Keratinocyte (primary cell): ENCODE results near the gene CILP2. TPM values are rescaled to one million over a fixed set of nuclear protein-coding genes. Genes with fewer than 3 reads are reported as not detected.
A peak's percentile ranks its signal among the peaks of the same experiment; 100 is the strongest.

Source experiments
- DNase-seq: peaks from one replicate; pipeline ENCODE4 v3.0.0-alpha.2; 2011; ENCODE audit warnings: low read depth, missing footprints, low spot score
- FAIRE-seq: peaks from 2 replicates; lab custom pipeline; 2011; peaks lifted over from hg19 to GRCh38; lab: Jason Lieb, UNC
- H2AFZ ChIP-seq: 2 replicates; pipeline ENCODE4 v1.6.0; 2012; ENCODE audit warnings: low read length, control low read depth, inconsistent platforms; ENCODE audit not compliant: control insufficient read depth
- H3K27ac ChIP-seq: 2 replicates; pipeline ENCODE4 v1.5.1; 2011; ENCODE audit warnings: low read length; ENCODE audit not compliant: control insufficient read depth, insufficient read depth
- H3K27me3 ChIP-seq: 3 replicates; pipeline ENCODE4 v1.6.0; 2011; ENCODE audit warnings: low read length; ENCODE audit not compliant: control insufficient read depth, insufficient read depth; ENCODE audit errors: extremely low read depth
- H3K36me3 ChIP-seq, 2 experiments: 2 replicates in 1 of 2; 3 replicates in 1 of 2; pipeline ENCODE4 v1.5.1; 2011; ENCODE audit warnings: low read length in 2 of 2, mild to moderate bottlenecking in 1 of 2; ENCODE audit not compliant: control insufficient read depth in 2 of 2, insufficient read depth in 2 of 2; ENCODE audit errors: extremely low read depth in 1 of 2
- H3K4me1 ChIP-seq: 3 replicates; pipeline ENCODE4 v1.5.1; 2011; ENCODE audit warnings: low read length; ENCODE audit not compliant: control insufficient read depth, insufficient read depth; ENCODE audit errors: extremely low read depth
- H3K4me2 ChIP-seq: 3 replicates; pipeline ENCODE4 v1.6.0; 2011; ENCODE audit warnings: low read depth, low read length; ENCODE audit not compliant: control insufficient read depth, insufficient read depth; ENCODE audit errors: extremely low read depth
- H3K4me3 ChIP-seq, 3 experiments: fragments of 200-600 bp in 1 of 3; sonication (generic) in 1 of 3; 2 replicates in 2 of 3; 3 replicates in 1 of 3; pipeline ENCODE4 v1.5.1; 2011 to 2016; ENCODE audit warnings: low read length in 3 of 3, mild to moderate bottlenecking in 3 of 3, control low read depth in 2 of 3, inconsistent platforms in 1 of 3, low read depth in 1 of 3, mixed read lengths in 1 of 3, mixed run types in 1 of 3, moderate library complexity in 1 of 3; ENCODE audit not compliant: control insufficient read depth in 2 of 3, insufficient read depth in 2 of 3; ENCODE audit errors: extremely low read depth in 1 of 3
- H3K79me2 ChIP-seq: 2 replicates; pipeline ENCODE4 v1.6.0; 2012; ENCODE audit warnings: low read length; ENCODE audit not compliant: control insufficient read depth, insufficient read depth
- H3K9ac ChIP-seq: 3 replicates; pipeline ENCODE4 v1.6.0; 2011; ENCODE audit warnings: low read length; ENCODE audit not compliant: control insufficient read depth, insufficient read depth; ENCODE audit errors: extremely low read depth
- H3K9me1 ChIP-seq: 3 replicates; pipeline ENCODE4 v1.6.0; 2011; ENCODE audit warnings: low read length; ENCODE audit not compliant: control insufficient read depth, insufficient read depth; ENCODE audit errors: extremely low read depth
- H3K9me3 ChIP-seq: 2 replicates; pipeline ENCODE4 v1.5.1; 2012; ENCODE audit warnings: low read depth, low read length; ENCODE audit not compliant: control insufficient read depth
- H4K20me1 ChIP-seq: 3 replicates; pipeline ENCODE4 v1.6.0; 2011; ENCODE audit warnings: low read length; ENCODE audit not compliant: control insufficient read depth, insufficient read depth; ENCODE audit errors: extremely low read depth
- CTCF ChIP-seq, 3 experiments: IDR thresholded peaks in 1 of 3; conservative IDR thresholded peaks in 1 of 3; optimal IDR thresholded peaks in 1 of 3; 2 replicates in 2 of 3; 3 replicates in 1 of 3; pipeline versions ENCODE3 to v1.5.1; 2011; ENCODE audit warnings: low read length in 3 of 3, mild to moderate bottlenecking in 3 of 3, moderate library complexity in 2 of 3, control low read depth in 1 of 3, inconsistent platforms in 1 of 3; ENCODE audit not compliant: insufficient read depth in 2 of 3; ENCODE audit errors: extremely low read depth in 1 of 3
- EZH2 ChIP-seq: IDR thresholded peaks from one replicate; pipeline ENCODE4 v1.6.1; 2012; ENCODE audit warnings: inconsistent platforms, mild to moderate bottlenecking, low read length, moderate library complexity
- dilution Hi-C: fragments of 300-500 bp; cut with MboI; formaldehyde crosslinking; loops from one replicate; pipeline ENCODE4 v1.7.0; 2020; ENCODE audit warnings: low sequenced_read_pairs; ENCODE audit not compliant: extremely low pct_ligation_motif_present
- polyA plus RNA-seq, 5 experiments: library from polyadenylated mRNA; depleted of rRNA in 3 of 5; stranded (reverse) in 3 of 5; stranded (forward) in 1 of 5; unstranded in 1 of 5; fragments of >200 nt; gene quantifications; 1 replicate in 1 of 5; 2 replicates in 3 of 5; 3 replicates in 1 of 5; pipeline versions ENCODE4 v1.2.1 to v1.2.3, GENCODE V29; 2011 to 2012; ENCODE audit warnings: missing spikeins in 2 of 5, low read depth in 1 of 5, low replicate concordance in 1 of 5

The CILP2 gene
- polyA plus RNA-seq, 1 donor (not counting 4 experiments of a cell fraction or from before 2014, with no cell fraction given): 0.07 TPM

- Histone ChIP-seq H3K4me2 (no peak overlapping the region), H3K4me3 (no peak overlapping the region), H3K9ac (no peak overlapping the region), H2AFZ (no peak overlapping the region), H3K9me1 (no peaks in the 10 kb centered on the region), H3K36me3 (no peaks in the 10 kb centered on the region), H3K27me3 (no peaks in the 10 kb centered on the region), H4K20me1 (no peaks in the 10 kb centered on the region), H3K79me2 (no peaks in the 10 kb centered on the region), H3K9me3 (no peaks in the 10 kb centered on the region), H3K27ac (no peak overlapping the region), H3K4me1 (no peaks in the 10 kb centered on the region)
- TF ChIP-seq CTCF (optimal IDR thresholded peaks at IDR 0.05 in 1 of 3, IDR thresholded peaks at IDR 0.05 in 1 of 3, conservative IDR thresholded peaks at IDR 0.05 in 1 of 3; ENCODE audit: extremely low read depth in 1 of 3, insufficient read depth in 2 of 3, low read length in 3 of 3) (no peak), EZH2 (no peak)
- no peak for FAIRE-seq
- dilution Hi-C loops: no loop called here
- DNase-seq: no peak
Observed at GRCh38 chr19:19578252-19578651, 40.2 kb downstream of the CILP2 start.

GRCh38 chr19:19579533-19580361, 41.7 kb downstream of the CILP2 start:
- TF ChIP-seq EZH2 (no peak), CTCF (optimal IDR thresholded peaks at IDR 0.05 in 1 of 3, IDR thresholded peaks at IDR 0.05 in 1 of 3, conservative IDR thresholded peaks at IDR 0.05 in 1 of 3; ENCODE audit: extremely low read depth in 1 of 3, insufficient read depth in 2 of 3, low read length in 3 of 3) (no peak)
- no peaks in the 10 kb centered on the region for H3K9me1 ChIP-seq
- no peaks in the 10 kb centered on the region for H3K79me2 ChIP-seq
- no peaks in the 10 kb centered on the region for H3K36me3 ChIP-seq
- FAIRE-seq (no peak), DNase-seq (no peak)
- no peaks in the 10 kb centered on the region for H3K27me3 ChIP-seq
- H3K9me3 ChIP-seq: no peaks in the 10 kb centered on the region
- H4K20me1 ChIP-seq: no peaks in the 10 kb centered on the region
- dilution Hi-C loops: no loop called here
- no peak overlapping the region for H3K4me3 ChIP-seq
- H3K27ac ChIP-seq: no peak overlapping the region
- no peaks in the 10 kb centered on the region for H3K4me1 ChIP-seq
- H2AFZ ChIP-seq: peak overlapping the region; percentile 27
- no peak overlapping the region for H3K4me2 ChIP-seq
- peak overlapping the region; percentile 7 for H3K9ac ChIP-seq
